CD4-positive, alpha-beta T cell treated with Interleukin-15 for 1 hour (primary cell): ENCODE data around the gene SH2B2.

Experiments used
- DNase-seq: peaks from one replicate; pipeline ENCODE4 v3.0.0-alpha.2; 2020

The SH2B2 gene

DNA sequence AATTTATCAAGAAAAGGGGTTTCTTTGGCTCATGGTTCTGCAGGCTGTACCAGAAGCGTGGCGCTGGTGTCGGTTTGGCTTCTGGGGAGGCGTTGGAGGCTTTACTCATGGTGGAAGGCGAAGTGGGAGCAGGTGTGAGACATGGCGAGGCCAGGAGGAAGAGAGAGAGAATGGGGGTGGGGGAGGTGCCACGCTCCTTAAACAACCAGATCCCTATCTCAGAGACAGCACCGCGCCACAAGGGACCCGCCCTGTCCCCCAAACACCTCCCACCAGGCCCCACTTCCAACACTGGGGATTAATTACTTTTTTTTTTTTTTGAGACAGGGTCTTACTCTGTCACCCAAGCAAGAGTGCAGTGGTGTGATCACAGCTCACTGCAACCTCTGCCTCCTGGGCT lies 18.0 kb upstream of the SH2B2 start:
- DNase-seq = no peak

DNA sequence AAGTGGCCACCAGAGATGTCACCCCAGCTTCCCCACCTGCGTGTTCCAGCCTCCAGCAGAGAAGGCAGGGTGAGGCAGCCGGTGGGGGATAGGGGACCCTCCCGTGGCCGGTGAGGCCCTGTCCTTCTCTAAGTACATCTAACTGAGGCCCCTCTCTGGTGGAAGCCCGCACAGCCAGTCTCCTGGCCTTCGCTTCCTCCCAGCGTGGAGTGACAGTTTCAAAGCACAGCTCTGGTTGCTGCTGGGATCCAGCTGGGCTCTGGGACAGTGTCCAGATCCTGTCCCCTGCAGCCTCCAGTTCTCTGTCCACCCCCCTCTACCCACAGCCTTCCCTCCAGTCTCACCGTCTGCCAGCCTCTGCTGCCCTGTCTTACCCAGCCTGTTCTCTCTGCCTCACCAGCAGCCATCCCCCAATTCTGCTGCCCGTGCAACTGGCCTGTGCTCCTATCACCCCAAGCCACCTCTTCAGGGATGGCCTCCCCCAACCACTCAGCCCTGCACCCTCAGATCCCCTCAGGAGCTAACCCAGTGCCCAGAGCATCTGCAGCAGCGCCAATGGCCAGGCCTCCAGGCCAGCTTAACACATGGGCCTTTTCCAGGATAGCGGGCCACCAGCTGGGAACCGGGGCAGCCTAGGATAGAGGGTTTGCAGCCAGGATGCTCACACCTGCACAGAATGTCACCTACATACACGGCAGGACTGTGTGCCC lies 16.3 kb upstream of the SH2B2 start:
- no peak for DNase-seq

DNA sequence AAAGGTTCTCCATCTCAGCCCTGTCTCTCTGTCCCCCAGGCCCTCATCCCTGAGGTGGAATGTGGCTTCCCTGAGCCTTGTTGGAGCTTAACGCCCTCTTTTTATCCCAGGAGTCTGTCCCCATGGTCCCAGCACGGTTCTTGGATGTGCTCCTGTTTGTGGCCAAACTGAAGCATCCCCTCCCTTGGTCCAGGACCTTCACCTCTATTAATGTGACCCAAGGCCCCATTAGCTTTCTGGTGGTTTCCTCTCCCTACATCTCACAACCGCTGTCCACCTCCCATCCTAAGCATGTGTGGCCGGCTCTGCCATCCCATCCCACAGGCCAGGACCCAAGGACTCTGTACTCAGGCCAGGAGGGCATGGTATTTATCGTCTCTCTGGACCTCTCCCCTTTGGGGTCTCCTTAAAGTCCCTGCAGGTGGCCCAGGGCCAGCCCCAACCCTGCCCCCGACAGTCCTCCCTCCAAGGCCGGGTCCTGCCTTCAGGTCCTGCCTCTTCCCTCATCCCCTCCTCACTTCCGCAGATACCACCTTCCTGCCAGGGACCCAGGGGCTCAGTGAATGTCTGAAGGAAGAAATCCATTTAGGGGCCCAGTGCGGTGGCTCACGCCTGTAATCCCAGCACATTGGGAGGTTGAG lies 15.4 kb upstream of the SH2B2 start:
- no peak for DNase-seq

DNA sequence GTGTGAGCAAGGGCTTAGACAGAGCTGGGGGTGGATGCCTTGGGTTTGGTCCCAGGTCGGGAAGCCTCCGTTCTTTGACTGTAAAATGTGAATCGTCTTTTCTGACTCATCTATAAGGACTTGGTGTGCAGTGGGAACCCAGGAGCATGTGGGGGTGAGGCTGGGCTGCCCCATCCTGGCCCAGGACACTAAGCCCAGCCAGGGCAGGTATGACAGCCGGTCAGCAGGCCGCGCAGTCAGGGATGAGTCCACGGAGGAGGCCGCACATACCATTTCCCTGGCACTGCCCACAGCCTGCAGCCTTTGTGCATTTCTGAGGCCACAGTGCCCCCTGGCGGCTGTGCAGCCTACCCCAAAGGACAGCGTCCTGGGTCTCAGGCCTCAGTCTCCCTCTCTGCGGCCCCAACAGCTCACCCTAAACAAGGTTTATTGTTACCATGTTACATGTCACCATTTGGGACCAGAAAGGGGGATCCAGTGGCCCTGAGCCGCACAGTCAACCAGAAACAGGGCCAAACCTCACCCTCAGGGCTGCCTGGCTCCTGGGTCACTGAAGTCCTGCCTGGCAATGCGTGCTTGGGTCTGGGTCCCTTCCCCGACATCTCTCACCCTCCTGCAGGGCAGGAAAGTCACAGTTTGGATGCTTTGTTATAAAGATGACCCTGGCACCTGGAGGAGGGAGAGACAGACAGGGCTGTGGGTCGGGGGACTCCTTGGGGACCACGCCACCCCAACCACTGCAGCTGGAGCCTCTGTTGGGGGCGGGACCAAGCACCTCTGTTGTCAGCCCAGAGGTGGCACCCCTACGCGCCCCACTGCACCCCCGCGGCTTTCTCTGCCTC lies 14.4 kb upstream of the SH2B2 start:
- DNase-seq = peak; percentile 53

DNA sequence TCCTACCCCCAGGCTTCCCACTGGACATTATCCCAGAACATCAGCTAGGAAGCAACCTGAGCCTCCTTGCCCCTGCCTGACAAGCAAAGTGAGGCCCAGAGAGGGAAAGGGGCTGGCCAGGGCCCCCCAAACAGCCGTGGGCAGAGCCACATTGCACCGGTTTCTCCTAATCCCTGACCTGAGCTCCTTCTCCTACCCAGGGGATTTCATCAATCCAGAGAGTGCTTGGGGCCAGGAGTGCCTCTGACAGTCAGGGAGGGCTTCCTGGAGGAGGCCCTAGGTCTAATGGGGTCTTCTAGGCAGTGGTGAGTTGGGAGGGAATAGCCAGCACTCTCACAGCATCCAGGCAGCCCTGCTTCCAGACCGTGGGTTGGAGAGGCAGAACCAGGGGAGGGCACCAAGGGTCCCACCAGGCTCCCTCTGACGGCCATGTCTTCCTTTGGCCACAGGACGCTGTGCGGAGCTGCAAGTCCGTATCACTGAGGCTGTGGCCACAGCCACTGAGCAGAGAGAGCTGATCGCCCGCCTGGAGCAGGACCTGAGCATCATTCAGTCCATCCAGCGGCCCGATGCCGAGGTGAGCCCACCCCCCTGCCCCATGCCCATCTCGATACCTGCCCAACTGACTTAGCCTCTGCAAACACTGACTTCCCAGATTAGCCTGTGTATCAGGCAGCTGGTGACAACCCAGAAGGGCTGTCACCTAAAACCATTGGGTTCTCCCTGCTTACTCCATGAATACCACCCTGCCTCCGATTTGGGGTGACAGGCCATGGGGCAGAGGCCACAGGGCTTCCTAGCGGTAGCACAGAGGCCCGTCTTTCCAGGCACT lies 13.5 kb upstream of the SH2B2 start:
- DNase-seq = no peak

DNA sequence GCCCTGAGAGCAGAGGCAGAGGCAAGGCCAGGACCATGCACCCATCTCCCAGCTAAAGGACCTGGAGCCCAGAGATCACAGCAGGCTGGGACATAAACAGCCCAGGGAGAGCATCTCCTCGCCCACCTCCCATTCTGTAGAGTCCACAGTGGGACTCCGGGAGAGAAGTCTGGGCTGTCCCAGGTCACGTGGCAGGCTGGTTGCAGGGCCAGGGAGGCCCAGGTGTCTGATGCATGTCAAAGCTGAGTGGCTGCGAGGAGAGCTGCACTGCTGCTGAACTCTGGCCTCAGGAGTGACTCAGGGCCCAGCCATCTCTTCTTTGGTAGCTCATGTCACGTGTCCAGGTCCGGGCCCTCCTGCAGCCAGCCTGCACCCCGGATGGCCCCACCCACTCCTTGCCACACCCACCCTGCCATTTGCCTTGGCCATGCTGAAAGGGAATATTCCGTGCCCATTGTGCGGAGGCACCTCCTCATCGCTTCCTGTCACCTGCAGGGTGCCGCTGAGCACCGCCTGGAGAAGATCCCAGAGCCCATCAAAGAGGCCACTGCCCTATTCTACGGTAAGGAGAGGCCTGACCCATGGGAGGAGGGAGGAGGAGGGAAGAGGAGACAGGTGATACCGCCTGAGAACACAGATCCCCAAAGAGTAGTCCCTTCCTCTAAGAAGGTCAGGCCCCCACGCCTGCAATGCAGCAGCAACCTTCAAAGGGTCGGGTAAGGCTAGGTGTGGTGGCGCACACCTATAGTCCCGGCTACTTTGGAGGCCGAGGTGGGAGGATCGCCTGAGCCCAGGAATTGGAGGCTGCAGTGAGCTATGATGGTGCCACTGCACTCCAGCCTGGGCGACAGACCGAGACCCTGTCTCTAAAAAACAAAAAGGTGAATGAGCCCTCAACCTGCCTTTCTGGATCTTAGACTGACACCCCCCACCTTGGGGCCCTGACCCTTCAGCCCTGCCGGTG lies 12.6 kb upstream of the SH2B2 start:
- DNase-seq = no peak

DNA sequence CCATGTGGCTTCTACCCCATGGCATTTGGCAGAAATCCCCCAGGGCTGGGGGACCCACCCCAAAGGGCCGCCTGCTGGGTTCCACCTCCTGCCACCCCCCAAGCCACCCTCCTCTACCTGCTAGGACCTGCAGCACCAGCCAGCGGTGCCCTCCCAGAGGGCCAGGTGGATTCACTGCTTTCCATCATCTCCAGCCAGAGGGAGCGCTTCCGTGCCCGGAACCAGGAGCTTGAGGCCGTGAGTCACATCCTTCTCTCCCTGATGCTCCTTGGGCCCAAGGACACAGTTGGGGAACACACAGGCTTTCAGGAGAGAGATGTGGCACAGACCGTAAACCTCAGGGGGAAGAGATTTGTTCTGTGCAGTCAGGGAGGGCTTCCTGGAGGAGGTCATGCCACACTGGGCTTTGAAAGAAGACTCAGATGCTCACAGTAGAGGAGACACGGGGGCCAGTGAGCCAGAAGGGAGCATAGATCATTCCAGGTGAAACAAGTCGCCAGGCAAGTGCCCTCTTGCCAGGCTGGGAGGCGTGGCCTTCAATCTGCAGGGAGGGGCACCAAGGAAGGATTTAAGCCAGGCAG lies 11.5 kb upstream of the SH2B2 start:
- no peak for DNase-seq

DNA sequence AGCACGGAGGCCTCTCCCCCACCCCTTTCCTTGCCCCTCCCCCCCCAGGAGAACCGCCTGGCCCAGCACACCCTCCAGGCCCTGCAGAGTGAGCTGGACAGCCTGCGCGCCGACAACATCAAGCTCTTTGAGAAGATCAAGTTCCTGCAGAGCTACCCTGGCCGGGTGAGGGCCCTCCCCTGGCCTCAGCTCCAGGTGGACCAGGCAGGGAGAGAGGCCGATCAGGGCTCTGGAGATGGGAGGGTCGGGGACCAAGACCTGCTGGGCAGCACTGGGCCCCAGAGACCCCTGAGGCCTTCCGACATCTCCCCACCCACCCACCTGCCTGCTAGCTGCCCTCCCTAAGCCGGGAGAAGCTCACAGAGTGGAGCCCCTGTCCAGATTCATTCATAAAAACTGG lies 8.8 kb upstream of the SH2B2 start:
- DNase-seq = no peak

DNA sequence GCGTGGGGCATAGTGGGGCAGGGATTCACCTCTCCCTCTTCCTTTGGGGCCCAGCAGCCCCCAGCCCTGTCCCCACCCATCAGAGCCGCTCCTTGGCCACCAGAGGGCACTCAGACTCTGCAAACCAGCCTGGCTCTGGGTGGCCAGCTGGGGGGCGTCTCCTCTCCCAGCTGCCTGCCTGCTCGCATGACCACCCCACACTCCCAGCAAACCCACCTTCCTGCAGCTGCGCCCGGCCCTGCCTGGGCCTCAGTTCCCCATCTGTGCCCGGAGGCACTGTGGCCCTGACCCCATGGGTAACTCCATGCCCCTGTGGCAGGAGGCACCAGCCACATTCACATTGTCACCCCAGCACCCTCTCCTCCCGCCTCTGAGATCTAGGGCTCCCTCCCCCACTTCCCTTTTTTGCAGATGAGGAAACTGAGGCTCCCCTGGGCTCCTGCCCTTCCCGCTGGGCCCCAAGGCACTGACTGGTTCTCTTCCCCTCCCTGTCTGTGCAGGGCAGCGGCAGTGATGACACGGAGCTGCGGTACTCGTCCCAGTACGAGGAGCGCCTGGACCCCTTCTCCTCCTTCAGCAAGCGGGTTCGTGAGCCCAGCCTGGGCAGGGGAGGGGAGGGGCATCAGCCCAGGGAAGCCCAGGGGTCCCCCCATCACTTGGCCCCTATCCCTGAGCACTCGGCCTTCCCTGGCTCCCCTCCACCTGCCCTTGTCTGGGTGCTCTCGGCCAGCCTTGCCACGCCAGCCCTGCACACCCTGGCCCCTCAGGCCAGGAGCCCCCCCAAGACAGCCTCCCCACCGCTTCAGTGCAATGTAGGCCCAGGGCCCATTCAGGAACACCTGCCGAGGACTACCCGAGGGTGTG lies 6.9 kb upstream of the SH2B2 start:
- peak; percentile 70 for DNase-seq

DNA sequence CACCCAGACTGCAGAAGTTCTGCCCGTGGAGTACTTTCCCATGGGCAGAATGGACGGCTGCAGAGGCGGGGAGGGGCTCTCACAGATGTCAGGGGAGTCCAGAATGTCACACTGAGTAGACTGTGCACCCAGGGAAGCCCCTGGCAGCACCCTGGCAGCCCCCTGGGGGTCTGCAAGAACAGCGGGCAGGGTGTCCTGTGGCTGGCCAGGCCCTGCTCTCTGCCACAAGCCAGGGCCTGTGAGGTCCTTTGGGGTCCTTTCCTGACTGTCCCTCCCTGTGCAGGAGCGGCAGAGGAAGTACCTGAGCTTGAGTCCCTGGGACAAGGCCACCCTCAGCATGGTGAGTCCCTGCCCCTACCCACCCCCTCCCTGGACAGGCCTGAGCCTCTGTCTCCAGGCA lies 6.1 kb upstream of the SH2B2 start:
- no peak for DNase-seq

DNA sequence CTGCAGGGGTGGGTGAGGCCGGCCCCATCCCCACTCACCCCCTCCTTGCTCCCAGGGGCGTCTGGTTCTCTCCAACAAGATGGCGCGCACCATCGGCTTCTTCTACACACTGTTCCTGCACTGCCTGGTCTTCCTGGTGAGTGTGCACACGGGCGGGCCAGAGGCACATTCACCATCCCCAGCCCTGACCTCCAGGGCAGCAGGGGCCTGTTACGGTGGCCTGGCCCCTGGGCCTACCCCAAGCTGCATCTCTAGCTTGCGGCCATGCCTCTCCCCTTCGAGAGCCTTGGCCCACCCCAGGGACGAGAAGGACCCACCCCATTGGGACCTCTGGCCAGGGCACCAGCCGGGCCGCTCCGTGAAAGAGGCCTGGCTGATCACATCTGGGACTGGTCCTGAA lies 4.9 kb upstream of the SH2B2 start:
- DNase-seq = no peak

DNA sequence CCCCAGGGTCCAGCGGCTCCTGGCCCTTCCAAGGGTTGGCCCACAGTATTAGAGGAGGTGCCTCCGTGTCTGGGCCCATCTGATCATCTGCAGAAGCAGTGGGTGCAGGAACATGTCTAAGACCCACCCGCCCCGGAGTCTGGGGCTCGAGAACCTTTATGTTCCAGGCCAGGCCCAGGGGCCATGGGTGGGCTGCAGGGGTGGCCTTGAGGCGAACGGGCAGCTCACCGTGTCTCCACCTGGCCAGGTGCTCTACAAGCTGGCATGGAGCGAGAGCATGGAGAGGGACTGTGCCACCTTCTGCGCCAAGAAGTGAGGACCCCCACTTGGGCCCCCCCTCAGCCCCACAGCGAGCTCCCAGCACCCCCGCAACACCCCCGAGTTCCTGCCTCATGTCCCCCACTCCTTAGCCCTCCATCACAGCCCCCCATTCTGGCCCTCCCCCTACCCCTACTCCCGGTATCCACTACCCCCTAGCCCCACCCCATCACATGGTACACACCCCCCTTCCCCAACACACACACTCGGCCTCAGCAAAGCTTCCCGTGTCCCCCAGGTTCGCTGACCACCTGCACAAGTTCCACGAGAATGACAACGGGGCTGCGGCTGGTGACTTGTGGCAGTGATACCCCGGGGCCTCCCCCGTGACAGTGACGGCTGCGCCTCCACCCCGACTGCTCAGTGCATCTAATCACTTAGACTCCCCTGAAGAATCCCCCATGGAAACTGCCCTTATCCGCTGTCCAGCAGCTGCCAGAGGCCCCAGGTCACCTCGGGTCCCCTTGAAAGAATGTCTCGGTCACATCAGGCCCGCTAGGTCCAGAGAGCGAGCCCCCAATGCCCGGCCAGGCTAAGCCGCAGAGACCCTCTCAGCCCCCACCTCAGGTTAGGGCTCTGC lies 4.0 kb upstream of the SH2B2 start:
- DNase-seq = no peak

DNA sequence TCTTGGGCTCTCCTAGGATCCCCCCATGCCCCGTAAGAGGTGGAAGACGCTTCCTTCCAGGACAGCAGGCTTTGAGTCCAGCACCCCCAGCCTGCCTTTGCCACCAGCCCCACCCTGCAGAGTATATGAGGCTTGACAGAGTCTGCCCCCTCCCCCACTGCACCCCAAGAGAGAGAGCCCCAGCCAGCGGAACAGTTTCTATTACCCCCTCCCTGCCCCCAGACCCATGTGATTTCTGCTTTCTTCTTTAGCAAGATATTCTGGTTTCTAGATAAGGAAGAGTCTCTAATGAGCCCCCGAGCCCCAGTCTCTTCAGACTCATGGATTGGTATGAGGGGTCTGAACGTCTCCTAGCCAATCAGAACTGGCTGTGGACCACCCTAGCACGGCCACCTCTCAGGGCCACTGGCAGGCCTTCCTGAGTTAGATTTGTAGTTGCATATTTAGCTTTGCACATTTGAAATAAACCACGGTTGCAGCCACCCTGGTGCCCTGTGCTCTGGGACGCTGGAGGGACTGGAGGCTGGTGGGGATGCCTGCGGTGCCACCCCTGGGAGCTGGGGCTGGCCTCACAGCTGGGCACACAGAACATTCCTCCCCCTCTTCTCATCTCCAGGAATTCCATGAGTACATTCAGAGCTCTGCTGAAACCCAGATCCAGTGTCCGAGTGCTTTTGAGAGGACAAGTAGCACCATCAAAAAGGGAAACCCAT lies 3.0 kb upstream of the SH2B2 start:
- DNase-seq = no peak

DNA sequence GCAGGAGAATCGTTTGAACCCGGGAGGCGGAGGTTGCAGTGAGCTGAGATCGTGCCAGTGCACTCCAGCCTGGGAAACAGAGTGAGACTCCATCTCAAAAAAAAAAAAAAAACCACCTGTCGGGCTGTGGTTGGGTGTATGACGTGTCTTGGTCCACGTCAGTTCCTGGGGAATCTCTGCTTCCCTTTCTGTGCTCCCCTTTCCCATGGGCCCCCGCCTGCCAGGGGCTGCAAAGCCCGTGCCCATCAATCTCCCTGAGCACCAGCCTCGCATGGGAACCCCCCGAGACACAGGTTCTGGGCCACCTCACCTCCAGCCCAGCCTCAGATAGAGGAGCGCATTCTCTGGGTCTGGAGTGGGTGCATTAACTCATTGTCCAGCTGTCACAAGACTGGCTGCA lies 2.3 kb upstream of the SH2B2 start:
- DNase-seq = peak; percentile 49

DNA sequence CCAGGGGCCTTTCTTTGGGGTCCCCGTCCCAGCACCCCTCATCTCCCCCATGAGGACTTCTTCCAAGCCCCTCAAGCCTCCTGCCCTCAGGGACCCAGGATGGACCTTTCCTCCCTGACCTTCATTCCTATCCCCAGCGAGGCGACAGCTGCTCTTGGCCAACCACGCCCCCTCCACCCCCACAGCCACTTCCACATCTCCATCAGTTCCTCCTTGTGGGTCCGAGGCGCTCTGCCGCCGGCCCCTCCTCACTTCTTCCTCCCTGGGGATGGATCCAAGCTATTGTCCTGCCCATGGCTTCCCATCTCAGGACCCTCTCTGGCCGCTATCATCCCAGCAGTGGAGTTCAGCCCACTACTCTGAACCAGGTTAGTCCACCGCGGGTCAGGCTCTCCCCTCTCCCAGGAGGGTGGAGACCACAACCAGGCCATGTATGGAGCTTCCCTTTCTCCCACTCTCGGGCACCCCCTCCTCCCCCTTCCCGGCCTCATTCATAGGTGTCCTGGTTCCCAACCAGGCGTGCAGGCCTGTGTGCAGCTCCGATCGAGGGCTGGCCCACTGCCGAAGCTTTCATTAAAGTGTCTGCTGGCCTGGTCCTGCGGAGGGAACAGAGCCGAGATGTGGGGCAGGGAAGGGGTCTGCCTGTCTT lies 1.7 kb upstream of the SH2B2 start:
- peak; percentile 46 for DNase-seq

DNA sequence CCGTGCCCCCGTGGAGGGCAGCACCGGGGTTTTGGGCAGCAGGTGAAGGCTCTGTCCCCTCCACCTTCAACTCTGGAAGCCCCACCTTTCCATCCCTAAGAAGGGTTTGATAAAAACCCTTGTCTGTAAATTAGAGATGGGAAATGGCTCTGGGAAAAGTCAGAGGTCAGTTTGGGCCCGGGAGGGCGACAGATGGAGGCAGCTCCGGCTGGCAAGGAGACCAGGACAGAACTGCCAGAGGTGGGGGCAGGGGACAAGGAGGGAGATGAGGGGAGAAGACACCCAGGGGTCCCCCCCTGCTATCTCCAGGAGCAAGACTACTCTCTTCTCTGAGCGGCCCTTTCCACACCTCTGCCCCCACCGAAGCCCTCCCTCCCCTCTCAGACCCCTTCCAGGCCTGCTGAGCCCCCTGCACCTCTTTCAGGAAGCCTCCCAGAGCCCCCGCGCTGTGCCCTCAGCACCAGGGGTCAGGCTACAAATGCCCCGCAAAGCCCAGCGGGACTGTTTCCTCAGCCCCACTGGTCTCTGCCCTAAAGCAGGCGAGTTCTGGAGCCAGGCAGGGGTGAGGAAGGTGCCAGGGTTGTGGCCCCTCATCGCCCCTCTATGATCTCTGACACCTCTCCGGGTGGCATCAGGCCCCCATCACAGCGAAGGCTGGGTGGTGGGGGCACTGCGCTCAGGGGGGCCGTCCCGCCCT lies 980 bp upstream of the SH2B2 start:
- no peak for DNase-seq
